HG02885 (cell line): ENCODE measurements around the gene CEP20.
A peak's percentile ranks its signal among the peaks of the same experiment; 100 is the strongest.
"Not testable (repeated sequence)": the region's sequence is repeated elsewhere in the genome, so short reads cannot be mapped to it uniquely, and the experiment has no call there.

Source experiments
- ATAC-seq: cut with Tn5 transposase; IDR thresholded peaks from one replicate; pipeline ENCODE4 v1.9.1; 2021; ENCODE audit warnings: mild to moderate bottlenecking; ENCODE audit not compliant: unreplicated experiment, poor library complexity

CEP20 gene

GRCh38 chr16:15888072-15888976 lies at the start of gene CEP20:
CEP20 (minus strand) TSS chr16:15888603; CDS start chr16:15888585, 18 bp downstream.
- ATAC-seq, result peak; percentile 97

- ATAC-seq, result not testable (repeated sequence)
These were observed 48.4 kb upstream of the CEP20 start for GRCh38 chr16:15936809-15937208.

GRCh38 chr16:15934991-15935390 lies 46.6 kb upstream of the CEP20 start:
- no peak for ATAC-seq

DNA sequence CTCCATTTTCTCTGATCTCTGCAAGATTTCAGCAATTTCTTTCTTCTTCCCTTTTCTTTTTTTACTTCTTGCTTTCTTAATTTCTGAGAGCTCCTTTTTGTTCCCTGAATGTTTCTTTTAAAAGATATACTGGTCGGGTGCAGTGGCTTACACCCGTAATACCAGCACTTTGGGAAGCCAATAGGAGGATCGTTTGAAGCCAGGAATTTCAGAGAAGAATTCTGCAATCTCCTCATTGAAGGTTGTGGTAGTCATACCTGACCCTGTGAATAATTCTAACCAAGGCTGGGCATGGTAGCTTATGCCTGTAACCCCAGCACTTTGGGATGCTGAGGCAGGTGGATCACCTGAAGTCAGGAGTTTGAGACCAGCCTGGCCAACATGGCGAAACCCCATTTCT lies 45.4 kb upstream of the CEP20 start:
- no peak for ATAC-seq

- ATAC-seq, result no peak
These were observed 44.5 kb upstream of the CEP20 start for GRCh38 chr16:15932939-15933338.

GRCh38 chr16:15928261-15929104 lies 40.1 kb upstream of the CEP20 start:
- no peak for ATAC-seq

GRCh38 chr16:15925631-15926030 lies 37.2 kb upstream of the CEP20 start:
- no peak for ATAC-seq

DNA sequence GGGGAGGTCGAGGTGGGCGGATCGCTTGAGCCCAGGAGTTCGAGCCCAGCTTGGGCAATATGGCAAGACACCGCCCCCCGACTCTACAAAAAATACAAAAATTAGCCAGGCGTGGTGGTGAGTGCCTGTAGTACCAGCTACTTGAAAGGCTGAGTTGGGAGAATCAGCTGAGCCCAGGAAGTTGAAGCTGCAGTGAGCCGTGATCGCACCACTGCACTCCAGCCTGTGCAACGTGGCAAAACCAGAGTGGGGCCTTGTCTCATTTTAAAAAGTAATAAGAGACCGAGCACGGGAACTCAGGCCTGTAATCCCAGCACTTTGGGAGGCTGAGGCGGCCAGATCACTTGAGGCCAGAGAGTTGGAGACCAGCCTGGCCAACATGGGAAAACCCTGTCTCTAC lies 36.6 kb upstream of the CEP20 start:
- no peak for ATAC-seq

- no peak for ATAC-seq
These were observed 30.9 kb upstream of the CEP20 start for GRCh38 chr16:15919331-15919730.

GRCh38 chr16:15918314-15918713 lies 29.9 kb upstream of the CEP20 start:
- ATAC-seq, result not testable (repeated sequence)

DNA sequence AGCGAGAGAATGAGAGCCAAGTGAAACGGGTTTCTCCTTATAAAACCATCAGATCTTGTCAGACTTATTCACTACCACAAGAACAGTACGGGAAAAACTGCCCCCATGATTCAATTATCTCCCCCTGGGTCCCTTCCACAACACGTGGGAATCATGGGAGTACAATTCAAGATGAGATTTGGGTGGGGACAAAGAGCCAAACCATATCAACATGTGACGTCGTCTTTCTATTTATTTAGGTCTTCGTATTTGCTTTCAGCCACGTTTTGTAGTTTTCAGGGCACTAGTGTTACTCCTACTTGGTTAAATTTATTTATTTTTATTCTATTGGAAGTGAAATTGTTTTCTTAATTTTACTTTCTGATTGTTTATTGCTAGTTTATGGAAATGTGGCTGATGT lies 27.9 kb upstream of the CEP20 start:
- no peak for ATAC-seq

- ATAC-seq, result no peak
These were observed 27.2 kb upstream of the CEP20 start for GRCh38 chr16:15915555-15916081.

DNA sequence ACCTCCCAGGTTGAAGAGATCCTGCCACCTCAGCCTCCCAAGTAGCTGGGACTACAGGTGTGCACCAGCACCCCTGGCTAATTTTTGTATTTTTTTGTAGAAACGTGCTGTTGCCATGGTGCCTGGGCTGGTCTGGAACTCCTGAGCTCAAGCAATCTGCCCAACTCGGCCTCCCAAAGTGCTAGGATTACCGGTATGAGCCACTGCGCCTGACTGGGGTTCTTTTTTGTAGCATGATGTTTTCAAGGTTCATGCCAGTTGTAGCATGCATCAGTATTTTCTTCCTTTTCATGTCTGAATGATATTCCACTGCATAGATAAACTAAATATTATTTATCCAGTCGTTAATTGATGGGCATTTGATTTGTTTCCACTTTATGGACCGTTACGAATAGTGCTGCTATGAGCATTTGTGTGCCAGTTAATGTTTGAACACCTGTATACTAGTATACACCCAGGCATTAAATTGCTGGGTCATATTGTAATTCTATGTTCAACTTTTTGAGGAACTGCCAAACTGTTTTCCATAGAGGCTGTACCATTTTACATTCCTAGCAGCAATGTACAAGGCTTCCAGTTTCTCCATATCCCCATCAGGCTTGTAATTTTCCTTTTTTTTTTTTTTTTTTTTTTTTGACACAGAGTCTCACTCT lies 24.8 kb upstream of the CEP20 start:
- no peak for ATAC-seq

DNA sequence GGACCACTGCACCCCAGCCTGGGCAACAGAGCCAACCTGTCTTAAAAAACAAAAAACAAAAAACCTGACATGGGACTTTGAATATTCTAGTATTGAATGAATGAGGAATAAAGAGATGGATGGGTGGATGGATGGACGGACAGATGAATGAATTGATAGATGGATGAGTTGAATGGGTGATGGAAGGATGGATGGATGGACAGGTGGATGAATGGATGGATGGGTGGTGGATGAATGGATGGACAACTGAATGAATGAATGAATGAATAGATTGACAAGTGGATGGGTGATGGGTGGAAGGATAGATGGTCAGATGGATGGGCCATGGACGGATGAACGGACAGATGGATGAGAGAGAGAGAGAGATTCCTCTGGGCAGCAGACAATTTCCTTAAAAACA lies 22.8 kb upstream of the CEP20 start:
- no peak for ATAC-seq

GRCh38 chr16:15907863-15908478 lies 19.6 kb upstream of the CEP20 start:
- peak; percentile 100 for ATAC-seq

- no peak for ATAC-seq
These were observed 18.0 kb upstream of the CEP20 start for GRCh38 chr16:15906439-15906838.

DNA sequence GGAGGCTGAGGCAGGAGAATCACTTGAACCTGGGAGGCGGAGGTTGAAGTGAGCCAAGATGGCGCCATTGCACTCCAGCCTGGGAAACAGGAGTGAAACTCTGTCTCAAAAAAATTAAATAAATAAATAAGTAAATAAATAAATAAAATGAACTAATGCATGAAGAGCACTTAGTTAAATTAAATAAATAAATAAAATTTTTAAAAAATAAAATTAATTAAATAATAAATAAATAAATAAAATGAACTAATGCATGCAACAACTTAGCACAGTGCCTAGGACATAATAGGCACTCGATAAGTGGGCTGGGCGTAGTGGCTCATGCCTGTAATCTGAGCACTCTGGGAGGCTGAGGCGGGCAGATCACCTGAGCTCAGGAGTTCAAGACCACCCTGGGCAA lies 15.6 kb upstream of the CEP20 start:
- ATAC-seq, result no peak

DNA sequence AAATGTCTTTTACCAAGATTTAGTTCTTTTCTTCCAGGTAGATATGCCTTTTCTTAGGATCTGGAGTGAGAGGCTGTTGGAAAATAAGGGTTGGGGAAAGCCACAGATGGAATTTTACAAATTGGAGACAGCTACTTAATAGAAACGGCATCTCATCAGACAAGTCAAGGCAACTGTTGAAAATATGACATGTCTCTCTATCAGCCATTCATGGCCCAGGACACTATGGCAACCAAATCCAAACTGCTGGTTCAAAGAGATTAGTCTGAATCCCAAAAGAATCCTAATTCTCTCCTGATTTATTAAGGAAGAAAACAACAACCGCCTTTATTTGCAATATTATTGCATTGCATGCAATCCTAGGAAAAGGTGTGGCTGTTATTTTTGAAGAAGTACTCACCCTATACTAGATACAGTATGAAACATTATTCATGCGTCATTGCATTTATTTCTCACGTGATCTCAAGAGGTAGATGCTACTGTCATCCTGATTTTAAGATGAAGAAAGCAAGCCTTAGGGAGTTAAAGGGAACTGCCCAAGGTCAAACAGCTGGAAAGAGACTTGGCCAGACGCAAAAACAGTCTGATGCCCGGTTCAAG lies 12.6 kb upstream of the CEP20 start:
- ATAC-seq, result no peak

DNA sequence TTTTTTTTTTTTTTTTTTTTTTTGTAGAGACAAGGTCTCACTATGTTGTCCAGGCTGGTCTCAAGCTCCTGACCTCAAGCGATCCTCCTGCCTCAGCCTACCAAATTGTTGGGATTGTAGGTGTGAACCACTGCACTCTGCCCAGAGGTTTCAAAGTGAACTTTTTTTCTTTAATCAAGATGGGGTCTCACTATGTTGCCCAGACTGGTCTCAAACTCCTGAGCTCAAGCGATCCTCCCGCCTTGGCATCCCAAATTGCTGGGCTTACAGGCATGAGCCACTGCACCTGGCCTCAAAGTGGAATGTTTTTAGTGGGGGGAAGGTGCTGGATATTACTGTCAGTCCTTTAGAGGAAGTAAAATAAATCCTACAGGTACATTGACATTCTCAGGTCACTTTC lies 12.0 kb upstream of the CEP20 start:
- ATAC-seq, result no peak
